GM19438 (cell line): ENCODE measurements around the gene HORMAD2.

Experiments
- ATAC-seq: cut with Tn5 transposase; IDR thresholded peaks from one replicate; pipeline ENCODE4 v1.9.1; 2021; ENCODE audit warnings: low read depth; ENCODE audit not compliant: unreplicated experiment

The HORMAD2 gene

DNA sequence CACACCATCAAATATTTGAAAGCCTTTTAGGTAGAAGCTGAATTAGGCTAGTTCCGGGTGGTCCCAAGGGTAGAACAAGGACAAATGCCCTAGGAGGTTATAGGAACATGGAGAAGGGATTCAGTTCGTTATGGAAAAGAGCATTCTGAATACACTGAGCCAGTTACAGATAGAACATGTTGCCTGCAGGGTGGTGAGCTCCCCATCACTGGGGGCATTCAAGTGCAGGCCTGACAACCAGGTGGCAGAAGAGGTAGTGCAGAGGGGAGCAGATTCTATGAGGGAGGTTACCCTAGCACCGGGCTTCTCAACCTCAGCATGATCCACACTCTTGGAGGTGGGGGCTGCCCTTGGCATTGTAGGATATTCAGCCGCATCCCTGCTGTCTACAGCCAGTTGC, 142.1 kb downstream of the HORMAD2 start:
- ATAC-seq: no peak

DNA sequence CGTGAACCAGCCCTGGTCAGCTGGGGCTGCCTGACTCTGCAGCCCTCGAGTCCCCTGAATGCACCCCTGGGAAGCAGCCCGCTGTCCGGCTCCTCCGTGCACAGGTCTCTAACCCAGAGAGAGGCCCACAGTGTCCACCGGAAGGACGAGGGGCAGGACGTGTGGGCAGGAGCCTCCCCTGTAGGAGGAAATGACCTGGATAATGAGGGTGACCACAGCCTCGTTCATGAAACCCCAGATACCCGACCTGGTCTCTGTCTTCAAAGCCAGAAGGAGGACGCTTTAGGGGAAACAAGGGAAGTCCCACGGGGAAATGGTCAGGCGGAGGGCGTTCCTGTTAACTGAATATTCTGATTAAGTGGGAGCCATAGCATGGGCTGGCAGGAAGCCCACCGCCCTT, 143.0 kb downstream of the HORMAD2 start:
- ATAC-seq: no peak

DNA sequence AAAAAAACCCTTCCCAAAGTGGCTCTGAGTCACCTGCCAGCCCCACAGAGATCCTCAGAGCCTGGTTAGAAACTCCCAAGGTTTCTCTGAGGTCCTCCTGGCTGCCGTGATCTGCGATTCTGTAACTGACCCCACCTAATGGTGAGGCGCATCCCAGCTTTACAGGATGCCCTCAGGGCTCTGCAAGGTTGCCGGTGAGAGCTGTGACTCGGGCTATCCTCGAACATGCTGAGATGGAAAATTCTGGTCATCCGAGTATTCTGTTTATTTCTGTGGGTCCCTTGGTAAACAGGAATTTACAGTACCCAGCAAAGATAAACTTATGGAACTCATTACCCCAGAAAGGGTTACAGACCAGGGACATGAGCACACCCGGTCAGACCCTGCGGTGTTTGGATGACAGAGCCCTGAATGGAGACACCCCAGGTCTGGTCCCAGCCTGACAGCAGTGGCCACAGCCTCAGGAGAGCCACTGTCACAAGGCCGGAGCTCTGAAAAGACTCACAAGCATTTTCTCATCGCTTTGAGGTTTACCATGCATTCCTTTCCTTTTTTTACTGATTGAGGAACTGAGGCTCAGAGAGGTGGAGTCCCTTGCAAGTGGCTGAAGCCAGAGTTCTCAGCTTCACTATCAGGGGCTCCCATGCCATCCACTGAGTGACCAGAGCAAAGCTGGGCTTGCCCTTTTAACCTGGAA, 144.0 kb downstream of the HORMAD2 start:
- no peak for ATAC-seq

DNA sequence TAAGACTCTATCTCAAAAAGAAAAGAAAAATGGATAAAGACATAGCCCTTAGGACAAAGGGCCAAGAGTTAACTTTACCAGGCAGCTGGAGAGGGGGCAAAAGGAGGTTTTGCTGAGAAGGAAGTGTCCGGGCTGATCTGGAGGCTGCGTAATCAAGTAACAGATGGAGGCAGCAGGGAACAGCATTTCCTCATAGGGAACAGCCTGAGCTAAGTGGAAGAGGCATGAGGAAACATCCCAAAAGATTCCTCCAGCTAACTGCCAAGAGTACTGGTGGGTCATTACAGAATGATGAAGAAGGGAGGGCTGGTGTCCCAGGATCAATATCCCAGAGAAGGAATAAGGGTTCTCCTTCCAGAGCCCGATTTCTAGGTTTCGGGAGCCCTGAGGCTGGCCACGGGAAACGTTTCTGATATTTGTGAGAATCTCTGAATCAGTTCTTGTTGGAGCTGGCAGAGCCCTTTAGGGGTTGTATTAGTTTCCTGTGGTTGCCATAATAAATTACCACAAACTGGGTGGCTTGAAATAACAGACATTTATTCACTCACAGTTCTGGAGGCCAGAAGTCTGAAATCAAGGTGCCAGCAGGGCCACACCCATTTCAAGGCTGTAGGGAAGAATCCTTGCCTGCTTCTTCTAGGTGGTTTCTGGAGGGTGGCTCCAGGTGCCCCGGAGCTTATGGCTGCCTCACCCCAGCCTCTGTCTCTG, 145.1 kb downstream of the HORMAD2 start:
- no peak for ATAC-seq

DNA sequence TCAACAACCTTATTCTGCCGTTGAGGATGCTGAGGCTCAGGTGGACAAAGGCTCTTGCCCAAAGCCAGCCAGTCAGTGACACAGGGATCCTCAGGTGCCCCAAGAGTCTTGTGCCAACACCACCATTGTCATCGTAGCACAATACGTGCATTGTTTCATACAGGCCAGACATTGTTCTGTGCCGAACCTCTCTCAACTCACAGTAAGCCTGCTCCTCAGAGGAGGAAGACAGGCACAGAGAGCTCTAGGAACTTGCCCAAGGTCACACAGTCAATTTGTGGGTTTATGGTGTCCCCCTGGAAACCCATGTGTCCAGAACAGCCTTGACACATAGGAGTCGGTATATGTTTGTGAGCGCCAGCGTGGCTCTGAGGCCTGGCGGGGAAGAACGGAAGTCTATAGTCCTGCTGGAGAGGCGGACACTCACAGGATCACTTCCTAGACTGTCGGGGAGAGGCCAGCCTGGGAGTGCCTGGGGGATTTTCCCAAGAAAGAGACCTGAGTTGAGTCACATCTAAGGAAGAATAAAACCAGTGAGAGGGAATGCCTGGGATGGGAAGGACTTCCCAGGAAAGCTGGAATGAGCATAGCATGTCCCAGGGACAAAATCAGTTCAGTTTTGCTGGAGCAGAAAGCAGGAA, 146.0 kb downstream of the HORMAD2 start:
- no peak for ATAC-seq
